GM12878 (cell line): ENCODE data around the gene LDB3. TPM values are rescaled to one million over a fixed set of nuclear protein-coding genes. Genes with fewer than 3 reads are reported as not detected.

Experiments
- CBFB ChIP-seq: IDR thresholded peaks from 2 replicates; pipeline ENCODE4 v1.6.1; 2016; ENCODE audit warnings: antibody characterized with exemption, low read depth
- GABPA ChIP-seq: IDR thresholded peaks from 2 replicates; pipeline ENCODE4 v1.6.1; 2014; ENCODE audit warnings: antibody characterized with exemption, low read depth, mild to moderate bottlenecking, inconsistent platforms
- HDAC2 ChIP-seq: fragments of 200-600 bp; sonication (generic); IDR thresholded peaks from 2 replicates; pipeline ENCODE4 v1.6.1; 2017
- KLF5 ChIP-seq: fragments of 450-650 bp; IDR thresholded peaks from 2 replicates; pipeline ENCODE4 v1.6.1; 2014; ENCODE audit warnings: mild to moderate bottlenecking; ENCODE audit not compliant: partially characterized antibody
- MEF2A ChIP-seq: IDR thresholded peaks from 2 replicates; pipeline ENCODE4 v1.6.1; 2011; ENCODE audit warnings: low read depth, mild to moderate bottlenecking, low read length, moderate library complexity; ENCODE audit not compliant: insufficient read depth
- POU2F2 ChIP-seq: IDR thresholded peaks from 3 replicates; pipeline ENCODE4 v1.6.1; 2011; ENCODE audit warnings: low read depth, mild to moderate bottlenecking, low read length, borderline replicate concordance
- PRDM15 ChIP-seq: fragments of 450-650 bp; formaldehyde crosslinking; IDR thresholded peaks from 2 replicates; pipeline ENCODE4 v1.4.0; 2020; ENCODE audit warnings: mild to moderate bottlenecking, moderate library complexity
- TBL1XR1 ChIP-seq: IDR thresholded peaks from 2 replicates; pipeline ENCODE4 v1.6.1; 2012; ENCODE audit warnings: low read depth, low read length, improper control_type of control experiment
- polyA plus RNA-seq, 11 experiments: library from polyadenylated mRNA; depleted of rRNA in 4 of 11; unstranded in 6 of 11; stranded (reverse) in 5 of 11; fragments of >200 nt; fragmentation: Nextera tagmentation in 4 of 11; fragmentation: Illumina TruSeq in 1 of 11; extraction: Ambion mirVana in 4 of 11; extraction: Trizol in 1 of 11; gene quantifications; 1 replicate in 1 of 11; 2 replicates in 10 of 11; pipeline versions ENCODE4 v1.2.1 to v1.2.3, GENCODE V29; 2011 to 2016; ENCODE audit warnings: inconsistent platforms in 2 of 11, missing spikeins in 2 of 11, low read depth in 1 of 11
- total RNA-seq, 4 experiments: library from RNA; depleted of rRNA in 3 of 4; stranded (reverse); fragments of >200 nt in 3 of 4; fragmentation: Illumina TruSeq in 1 of 4; extraction: Trizol in 1 of 4; gene quantifications; 2 replicates each; pipeline versions ENCODE4 v1.2.1 to v1.2.3, GENCODE V29; 2013 to 2021
- TF ChIP-seq, protein P1 (sequence below): IDR thresholded peaks from 2 replicates; pipeline ENCODE4 v1.6.1; 2011; ENCODE audit warnings: borderline replicate concordance, low read depth, mild to moderate bottlenecking, moderate library complexity, mixed read lengths, low read length; ENCODE audit not compliant: insufficient read depth; ENCODE audit errors: extremely low read length

LDB3 gene
- total and polyA plus RNA-seq, 10 of the 15 experiments (the other 5 are each of a cell fraction or from before 2014, with no cell fraction given): 0.02 to 0.07 (median 0.04) TPM; not detected in 1

DNA sequence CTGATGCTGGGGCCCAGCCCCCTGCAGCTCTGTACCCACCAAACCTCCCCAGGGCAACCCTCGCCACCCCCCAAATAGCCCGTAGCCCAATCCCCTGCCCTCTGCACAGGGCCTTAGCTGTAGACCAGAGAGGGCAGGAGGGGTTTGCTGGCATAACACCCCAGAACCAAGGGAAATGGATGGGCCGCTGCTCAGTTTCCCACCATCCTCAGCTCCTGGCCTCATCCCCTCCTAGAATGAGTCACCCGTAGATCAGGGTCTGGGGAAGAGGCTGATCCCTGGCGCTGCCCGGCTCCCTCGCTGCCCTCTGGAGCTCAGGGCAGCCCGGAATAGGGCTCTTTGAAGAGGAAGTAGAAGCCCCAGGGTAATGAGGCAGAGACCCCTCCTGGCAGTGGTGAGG is 31.2 kb downstream of the LDB3 start (continued):
- TF ChIP-seq GABPA: no peak
- no peak for TF ChIP-seq POU2F2
- TF ChIP-seq TBL1XR1: no peak
- TF ChIP-seq PRDM15 (CRISPR knock-in tag): no peak
- no peak for TF ChIP-seq MEF2A
- TF ChIP-seq HDAC2: no peak
- TF ChIP-seq, protein P1, sequence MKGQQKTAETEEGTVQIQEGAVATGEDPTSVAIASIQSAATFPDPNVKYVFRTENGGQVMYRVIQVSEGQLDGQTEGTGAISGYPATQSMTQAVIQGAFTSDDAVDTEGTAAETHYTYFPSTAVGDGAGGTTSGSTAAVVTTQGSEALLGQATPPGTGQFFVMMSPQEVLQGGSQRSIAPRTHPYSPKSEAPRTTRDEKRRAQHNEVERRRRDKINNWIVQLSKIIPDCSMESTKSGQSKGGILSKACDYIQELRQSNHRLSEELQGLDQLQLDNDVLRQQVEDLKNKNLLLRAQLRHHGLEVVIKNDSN: no peak
- TF ChIP-seq KLF5: no peak
- TF ChIP-seq CBFB: no peak
